Stimulated activated memory B cell treated with anti-CD40 and anti-IgM and Interleukin-4, amounts not matched to agents 10 μg/mL and 1 μg/mL and 100 μg/mL, for 72 hours (primary cell): ENCODE results near the gene TMEM186.
"Not testable (repeated sequence)": the region's sequence is repeated elsewhere in the genome, so short reads cannot be mapped to it uniquely, and the experiment has no call there.

Experiments used
- ATAC-seq: fragments of 150-1000 bp; cut with Tn5 transposase; 2 replicates; pipeline ENCODE4 v1.10.0; 2021
- H3K27ac Mint-ChIP-seq: one replicate; pipeline ENCODE4 v1.8.0; 2022; ENCODE audit warnings: mild to moderate bottlenecking, mixed read lengths
- H3K27me3 Mint-ChIP-seq: one replicate; pipeline ENCODE4 v1.8.0; 2022; ENCODE audit warnings: mixed read lengths
- H3K36me3 Mint-ChIP-seq: one replicate; pipeline ENCODE4 v1.8.0; 2022; ENCODE audit warnings: mixed read lengths
- H3K4me1 Mint-ChIP-seq: one replicate; pipeline ENCODE4 v1.8.0; 2022; ENCODE audit warnings: mixed read lengths
- H3K4me3 Mint-ChIP-seq: one replicate; pipeline ENCODE4 v1.8.0; 2022; ENCODE audit warnings: mild to moderate bottlenecking, moderate library complexity, mixed read lengths
- H3K9me3 Mint-ChIP-seq: one replicate; pipeline ENCODE4 v1.8.0; 2022; ENCODE audit warnings: mixed read lengths

The TMEM186 gene

GRCh38 chr16:8819411-8820034, 22.1 kb upstream of the TMEM186 start:
- peak overlapping the region; percentile 90 for H3K27ac Mint-ChIP-seq
- no peak for ATAC-seq
- no peaks in the 10 kb centered on the region for H3K9me3 Mint-ChIP-seq
- H3K4me1 Mint-ChIP-seq = peaks cover 54% of the 10 kb centered on the region
- peaks cover 71% of the 10 kb centered on the region for H3K36me3 Mint-ChIP-seq
- H3K4me3 Mint-ChIP-seq = no peak overlapping the region
- H3K27me3 Mint-ChIP-seq = no peaks in the 10 kb centered on the region

DNA sequence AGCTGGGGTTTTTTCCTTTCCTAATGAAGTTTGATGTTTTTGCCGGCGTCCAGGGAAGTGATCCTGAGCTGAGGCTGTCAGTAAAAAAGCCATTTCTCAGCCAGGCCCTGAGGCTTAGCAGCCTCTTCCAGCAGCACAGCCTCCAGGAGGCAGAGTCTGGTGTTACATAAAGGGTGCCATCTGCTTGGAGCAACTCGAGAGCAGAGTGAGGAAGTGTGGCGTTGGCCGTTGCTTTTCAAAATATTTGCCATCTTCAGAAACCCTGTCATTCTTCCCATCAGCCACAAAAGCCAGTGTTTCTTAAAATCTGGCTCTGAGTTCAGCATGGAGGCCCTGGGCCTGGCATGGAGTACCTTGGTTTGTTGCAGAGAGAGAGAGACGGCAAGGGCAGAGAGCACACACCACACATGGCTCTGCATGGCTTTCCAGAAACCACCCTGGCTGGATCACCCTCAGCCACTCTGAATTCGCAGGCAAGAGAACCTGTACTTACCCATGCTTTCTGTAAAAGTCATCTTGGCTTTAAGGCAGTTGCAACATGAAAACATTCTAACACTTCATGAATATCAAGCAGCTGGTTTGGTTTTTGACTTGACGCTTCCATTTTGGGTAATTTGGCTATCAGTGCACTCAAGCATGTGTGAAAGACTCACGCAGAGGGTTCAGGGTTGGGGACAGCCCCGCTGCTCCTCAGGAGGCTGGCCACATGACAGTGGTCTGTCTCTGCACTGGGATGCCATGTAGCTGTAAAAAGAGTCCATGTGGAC, 21.2 kb upstream of the TMEM186 start:
- Mint-ChIP-seq H3K4me3 (no peak overlapping the region), H3K9me3 (no peaks in the 10 kb centered on the region), H3K27me3 (no peaks in the 10 kb centered on the region), H3K4me1 (peaks cover 62% of the 10 kb centered on the region), H3K27ac (peak overlapping the region; percentile 90), H3K36me3 (peaks cover 80% of the 10 kb centered on the region)
- ATAC-seq = peak; percentile 95

GRCh38 chr16:8816967-8817655, 19.7 kb upstream of the TMEM186 start:
- peaks cover 59% of the 10 kb centered on the region for H3K4me1 Mint-ChIP-seq
- H3K36me3 Mint-ChIP-seq = peaks cover 83% of the 10 kb centered on the region
- ATAC-seq = no peak
- no peaks in the 10 kb centered on the region for H3K9me3 Mint-ChIP-seq
- no peak overlapping the region for H3K4me3 Mint-ChIP-seq
- peak overlapping the region; percentile 22 for H3K27ac Mint-ChIP-seq
- H3K27me3 Mint-ChIP-seq = no peaks in the 10 kb centered on the region

DNA sequence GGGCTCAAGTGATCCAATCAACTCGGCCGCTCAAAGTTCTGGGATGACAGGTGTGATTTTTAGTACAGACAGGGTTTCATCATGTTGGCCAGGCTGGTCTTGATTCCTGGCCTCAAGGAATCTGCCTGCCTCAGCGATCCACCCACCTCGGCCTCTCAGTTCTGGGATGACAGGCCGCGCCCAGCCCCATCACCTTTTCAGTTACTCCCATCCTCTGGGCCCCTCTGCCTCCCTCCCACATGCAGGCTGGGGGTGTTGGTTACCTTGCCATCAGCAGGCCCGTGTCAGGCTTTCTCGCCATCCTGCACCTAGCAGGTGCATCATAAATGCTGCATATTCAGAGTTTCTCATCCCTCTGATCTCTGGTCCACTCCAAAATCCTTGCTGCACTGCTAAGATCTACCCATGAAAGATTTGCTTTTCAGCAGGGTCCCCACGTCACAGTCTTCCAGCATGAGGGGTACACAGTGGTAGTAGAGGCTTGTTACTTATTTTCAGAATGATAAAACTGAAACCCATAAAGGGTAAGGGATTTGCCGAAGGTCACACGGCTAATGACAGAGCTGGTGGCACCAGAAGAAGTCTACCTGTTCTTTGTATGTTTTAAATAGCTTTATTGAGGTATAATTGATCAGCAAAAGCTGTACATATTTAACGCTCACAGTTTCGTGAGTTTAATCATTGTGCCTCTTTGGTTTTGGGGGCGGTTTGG, 16.8 kb upstream of the TMEM186 start:
- peak; percentile 75 for ATAC-seq
- H3K36me3 Mint-ChIP-seq = peaks cover 82% of the 10 kb centered on the region
- H3K27me3 Mint-ChIP-seq = no peaks in the 10 kb centered on the region
- H3K4me1 Mint-ChIP-seq = peaks cover 46% of the 10 kb centered on the region
- H3K27ac Mint-ChIP-seq = peak overlapping the region; percentile 81
- H3K4me3 Mint-ChIP-seq = peak overlapping the region; percentile 58
- H3K9me3 Mint-ChIP-seq = no peaks in the 10 kb centered on the region

DNA sequence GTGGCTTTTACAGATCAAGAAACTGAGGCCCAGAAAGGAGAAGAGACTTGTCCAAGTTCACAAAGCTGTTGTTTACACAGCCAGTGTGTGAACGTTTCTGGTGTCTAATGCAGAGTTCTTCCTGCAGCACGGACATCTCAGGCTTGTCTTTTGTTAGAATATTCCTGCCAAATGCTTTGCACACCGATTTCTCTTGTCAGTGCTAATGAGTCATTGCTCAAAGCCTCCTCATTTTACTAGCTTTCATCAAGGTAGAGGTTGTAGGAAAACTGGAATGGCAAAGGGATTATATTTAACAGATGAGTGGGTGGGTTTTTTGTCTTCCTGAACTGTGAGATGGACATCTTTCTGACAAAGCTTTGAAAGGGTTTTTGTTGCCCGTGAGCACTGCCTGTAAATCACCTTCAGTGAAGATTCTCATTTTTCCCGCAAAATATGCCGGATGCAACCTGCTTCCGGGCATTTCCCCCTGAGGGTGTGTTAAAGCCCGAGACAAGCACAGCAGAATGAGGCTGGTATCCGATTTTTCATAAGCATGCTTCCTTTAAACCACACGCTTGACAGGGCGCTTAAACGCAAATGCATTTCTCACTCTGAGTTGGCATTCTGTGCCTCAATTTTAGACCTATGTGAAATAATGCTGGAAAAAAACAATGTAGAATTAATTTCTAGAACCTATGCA, 14.9 kb upstream of the TMEM186 start:
- no peak overlapping the region for H3K4me3 Mint-ChIP-seq
- peak overlapping the region; percentile 81 for H3K27ac Mint-ChIP-seq
- H3K4me1 Mint-ChIP-seq = peaks cover 34% of the 10 kb centered on the region
- no peak for ATAC-seq
- H3K36me3 Mint-ChIP-seq = peaks cover 79% of the 10 kb centered on the region
- no peaks in the 10 kb centered on the region for H3K9me3 Mint-ChIP-seq
- no peaks in the 10 kb centered on the region for H3K27me3 Mint-ChIP-seq

GRCh38 chr16:8808613-8809353, 11.3 kb upstream of the TMEM186 start:
- Mint-ChIP-seq H3K36me3 (peaks cover 77% of the 10 kb centered on the region), H3K27me3 (no peaks in the 10 kb centered on the region), H3K9me3 (no peaks in the 10 kb centered on the region), H3K4me3 (no peak overlapping the region), H3K4me1 (peaks cover 13% of the 10 kb centered on the region), H3K27ac (no peak overlapping the region)
- ATAC-seq = no peak

GRCh38 chr16:8808009-8808408, 10.6 kb upstream of the TMEM186 start:
- no peak overlapping the region for H3K27ac Mint-ChIP-seq
- no peak for ATAC-seq
- no peaks in the 10 kb centered on the region for H3K9me3 Mint-ChIP-seq
- H3K4me1 Mint-ChIP-seq = peaks cover 6% of the 10 kb centered on the region
- H3K27me3 Mint-ChIP-seq = no peaks in the 10 kb centered on the region
- H3K36me3 Mint-ChIP-seq = peaks cover 74% of the 10 kb centered on the region
- no peak overlapping the region for H3K4me3 Mint-ChIP-seq

- peaks cover 6% of the 10 kb centered on the region for H3K4me1 Mint-ChIP-seq
- no peak overlapping the region for H3K27ac Mint-ChIP-seq
- no peak for ATAC-seq
- no peaks in the 10 kb centered on the region for H3K9me3 Mint-ChIP-seq
- H3K27me3 Mint-ChIP-seq = no peaks in the 10 kb centered on the region
- H3K4me3 Mint-ChIP-seq = no peak overlapping the region
- peaks cover 75% of the 10 kb centered on the region for H3K36me3 Mint-ChIP-seq
Measured at GRCh38 chr16:8807189-8807588, 9.8 kb upstream of the TMEM186 start.

- Mint-ChIP-seq H3K4me1 (peaks cover 6% of the 10 kb centered on the region), H3K9me3 (no peaks in the 10 kb centered on the region), H3K36me3 (peaks cover 80% of the 10 kb centered on the region), H3K4me3 (no peak overlapping the region), H3K27me3 (no peaks in the 10 kb centered on the region), H3K27ac (no peak overlapping the region)
- ATAC-seq = no peak
Measured at GRCh38 chr16:8806272-8806983, 9.0 kb upstream of the TMEM186 start.

DNA sequence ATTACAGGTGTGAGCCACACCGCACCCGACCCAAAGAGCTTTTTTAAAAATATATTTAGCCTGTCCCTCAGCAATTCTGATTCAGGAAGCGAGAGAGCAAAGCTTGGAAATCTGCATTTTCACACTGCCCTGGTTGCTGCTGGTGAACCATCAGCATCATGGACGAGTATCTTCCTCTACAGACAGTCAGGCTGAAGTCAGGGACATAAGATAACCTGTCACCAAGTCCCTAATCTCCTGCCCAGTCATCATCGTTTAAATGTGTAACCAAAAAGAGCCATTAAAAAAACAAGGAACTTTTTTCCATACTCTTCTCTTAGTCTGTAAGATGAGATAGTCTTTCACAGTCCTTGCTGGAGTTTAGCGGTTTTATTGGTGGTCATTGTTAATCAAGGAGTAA, 6.9 kb upstream of the TMEM186 start:
- H3K36me3 Mint-ChIP-seq = peaks cover 66% of the 10 kb centered on the region
- no peak overlapping the region for H3K4me3 Mint-ChIP-seq
- H3K27ac Mint-ChIP-seq = no peak overlapping the region
- H3K4me1 Mint-ChIP-seq = peaks cover 8% of the 10 kb centered on the region
- no peaks in the 10 kb centered on the region for H3K27me3 Mint-ChIP-seq
- ATAC-seq = no peak
- no peaks in the 10 kb centered on the region for H3K9me3 Mint-ChIP-seq

- not testable (repeated sequence) for ATAC-seq, H3K27ac Mint-ChIP-seq, H3K9me3 Mint-ChIP-seq, H3K27me3 Mint-ChIP-seq, H3K4me3 Mint-ChIP-seq
- Mint-ChIP-seq H3K36me3 (peaks cover 60% of the 10 kb centered on the region), H3K4me1 (peaks cover 13% of the 10 kb centered on the region)
Measured at GRCh38 chr16:8803733-8804132, 6.3 kb upstream of the TMEM186 start.

- Mint-ChIP-seq H3K36me3 (peaks cover 44% of the 10 kb centered on the region), H3K9me3 (no peaks in the 10 kb centered on the region), H3K4me1 (peaks cover 19% of the 10 kb centered on the region), H3K27me3 (no peaks in the 10 kb centered on the region), H3K27ac (no peak overlapping the region), H3K4me3 (no peak overlapping the region)
- no peak for ATAC-seq
Measured at GRCh38 chr16:8801701-8802100, 4.3 kb upstream of the TMEM186 start.

- peaks cover 27% of the 10 kb centered on the region for H3K36me3 Mint-ChIP-seq
- no peak for ATAC-seq
- H3K4me3 Mint-ChIP-seq = peak overlapping the region; percentile 94
- peaks cover 38% of the 10 kb centered on the region for H3K4me1 Mint-ChIP-seq
- H3K9me3 Mint-ChIP-seq = no peaks in the 10 kb centered on the region
- H3K27ac Mint-ChIP-seq = peak overlapping the region; percentile 97
- no peaks in the 10 kb centered on the region for H3K27me3 Mint-ChIP-seq
Measured at GRCh38 chr16:8798535-8799157, 1.2 kb upstream of the TMEM186 start.
